Right lobe of liver (tissue), 6 donors: Measurements from ENCODE around the gene SH2B3. TPM values are rescaled to one million over a fixed set of nuclear protein-coding genes. Genes with fewer than 3 reads are reported as not detected.

Source experiments
- ATAC-seq, 4 donors: fragments of 200-7000 bp; cut with Tn5 transposase; one replicate each; pipeline ENCODE4 v1.9.1; 2020; ENCODE audit warnings: mild to moderate bottlenecking in 4 of 4, moderate library complexity in 4 of 4
- DNase-seq, 3 donors: peaks; one replicate each; pipeline ENCODE4 v3.0.0-alpha.2; 2020
- H3K27ac ChIP-seq, 3 donors: fragments of 200-600 bp; one replicate each; pipeline ENCODE4 v1.8.0; 2022
- H3K27me3 ChIP-seq, 2 donors: fragments of 200-600 bp; one replicate each; pipeline ENCODE4 v1.8.0; 2022
- H3K36me3 ChIP-seq, 4 donors: fragments of 200-600 bp; sonication (generic) in 1 of 4; one replicate each; pipeline versions ENCODE4 v1.5.1 to v1.8.0; 2017 to 2022; ENCODE audit warnings: control low read depth in 1 of 4
- H3K4me1 ChIP-seq, 4 donors: fragments of 200-600 bp; sonication (generic) in 1 of 4; one replicate each; pipeline versions ENCODE4 v1.5.1 to v1.8.0; 2017 to 2022; ENCODE audit warnings: control low read depth in 1 of 4
- H3K4me3 ChIP-seq, 3 donors: fragments of 200-600 bp; one replicate each; pipeline ENCODE4 v1.8.0; 2022
- H3K9me3 ChIP-seq, 4 donors: fragments of 200-600 bp; sonication (generic) in 1 of 4; one replicate each; pipeline versions ENCODE4 v1.5.1 to v1.8.0; 2017 to 2022; ENCODE audit warnings: control low read depth in 1 of 4
- POLR2A ChIP-seq: fragments of 450-650 bp; IDR thresholded peaks from one replicate; pipeline ENCODE4 v1.6.1; 2017; ENCODE audit warnings: antibody characterized with exemption, mild to moderate bottlenecking
- WGBS: methylation state at CpG from one replicate; pipeline ENCODE4 v1.1.6; 2018; ENCODE audit warnings: low coverage, low lambda C conversion rate; ENCODE audit not compliant: insufficient coverage; ENCODE audit errors: missing lambda C conversion rate; 5-methylcytosine and 5-hydroxymethylcytosine counted together
- intact Hi-C, 2 donors: fragments of 100-400 bp; cut with DNase I; formaldehyde crosslinking; loops; one replicate each; pipeline versions ENCODE4 v1.11.2 to v1.14.1; 2022
- total RNA-seq, 6 experiments: library from RNA; depleted of rRNA in 2 of 6; stranded (reverse); fragments of >200 nt in 2 of 6; fragmentation: NEBNext Ultra II Directional in 3 of 6; extraction: Animal tissue kit (Norgen Biotek cat#: 25700) in 3 of 6; gene quantifications; one replicate each; pipeline versions ENCODE4 v1.1.0 to v1.2.4, GENCODE V29; 2016 to 2023
- TF ChIP-seq, protein P1 (sequence below), 4 donors: fragments of 200-600 bp in 3 of 4; fragments of 450-650 bp in 1 of 4; IDR thresholded peaks; one replicate each; pipeline versions ENCODE4 v1.5.1 to v1.8.0; 2016 to 2022; ENCODE audit warnings: antibody characterized with exemption in 4 of 4, mild to moderate bottlenecking in 2 of 4
- donor health status: DM: no; HTN: yes; CAD: no.
- donor health status: DM: no; HTN: no; CAD: no.
- donor health status: DM: no; HTN: no; CAD: no.
- donor health status: DM: no; HTN: yes; CAD: no.
- donor health status: DM: no; HTN: yes; CAD: no.

Gene SH2B3
- total RNA-seq, 6 experiments from 2014 or later, result 6.7 to 43.5 (median 17.0) TPM

DNA sequence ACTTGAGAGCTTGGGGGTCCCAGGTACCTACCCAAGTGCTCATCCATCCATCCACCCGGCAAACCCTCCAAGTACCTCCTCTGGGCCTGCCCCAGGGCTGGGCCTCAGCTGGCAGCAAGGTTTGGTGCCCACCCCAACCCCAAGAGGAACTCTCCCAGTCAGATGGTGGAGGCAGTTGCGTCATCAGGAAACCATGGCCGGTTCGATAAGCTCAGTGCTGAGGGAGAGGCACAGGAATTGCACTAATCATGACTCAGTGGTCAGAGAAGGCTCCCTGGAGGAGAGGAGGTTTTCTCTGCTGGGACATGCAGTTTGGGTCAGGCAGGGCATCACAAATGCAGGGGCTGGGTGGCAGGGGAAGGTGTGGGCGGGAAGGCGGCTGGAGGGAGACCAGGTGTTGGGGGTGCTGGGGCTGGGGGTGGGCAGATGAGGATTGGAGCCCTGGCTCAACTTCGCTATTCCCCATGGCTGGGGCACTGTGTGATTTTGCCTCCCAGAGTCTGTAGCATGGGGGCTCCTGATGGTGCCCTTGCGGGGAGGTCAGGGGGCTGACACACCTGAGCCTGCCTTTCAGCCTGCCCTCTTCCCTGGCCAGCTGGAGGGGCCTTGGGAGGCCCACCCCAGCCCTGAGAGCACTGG lies 32.2 kb downstream of the SH2B3 start:
- intact Hi-C loops, result no loop called here
- no peaks in the 10 kb centered on the region for H3K36me3 ChIP-seq
- no peak overlapping the region for H3K4me3 ChIP-seq
- DNase-seq (peak in 1 of 3 donors; percentile 66), ATAC-seq (peak; percentile 12 to 33 (median 22))
- peak overlapping the region; percentile 8 to 46 (median 29) for H3K27ac ChIP-seq
- H3K27me3 ChIP-seq, result no peaks in the 10 kb centered on the region
- H3K9me3 ChIP-seq, result no peaks in the 10 kb centered on the region
- TF ChIP-seq, protein P1, sequence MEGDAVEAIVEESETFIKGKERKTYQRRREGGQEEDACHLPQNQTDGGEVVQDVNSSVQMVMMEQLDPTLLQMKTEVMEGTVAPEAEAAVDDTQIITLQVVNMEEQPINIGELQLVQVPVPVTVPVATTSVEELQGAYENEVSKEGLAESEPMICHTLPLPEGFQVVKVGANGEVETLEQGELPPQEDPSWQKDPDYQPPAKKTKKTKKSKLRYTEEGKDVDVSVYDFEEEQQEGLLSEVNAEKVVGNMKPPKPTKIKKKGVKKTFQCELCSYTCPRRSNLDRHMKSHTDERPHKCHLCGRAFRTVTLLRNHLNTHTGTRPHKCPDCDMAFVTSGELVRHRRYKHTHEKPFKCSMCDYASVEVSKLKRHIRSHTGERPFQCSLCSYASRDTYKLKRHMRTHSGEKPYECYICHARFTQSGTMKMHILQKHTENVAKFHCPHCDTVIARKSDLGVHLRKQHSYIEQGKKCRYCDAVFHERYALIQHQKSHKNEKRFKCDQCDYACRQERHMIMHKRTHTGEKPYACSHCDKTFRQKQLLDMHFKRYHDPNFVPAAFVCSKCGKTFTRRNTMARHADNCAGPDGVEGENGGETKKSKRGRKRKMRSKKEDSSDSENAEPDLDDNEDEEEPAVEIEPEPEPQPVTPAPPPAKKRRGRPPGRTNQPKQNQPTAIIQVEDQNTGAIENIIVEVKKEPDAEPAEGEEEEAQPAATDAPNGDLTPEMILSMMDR (IDR thresholded peaks at IDR 0.05), result no peak
- TF ChIP-seq POLR2A, result no peak
- H3K4me1 ChIP-seq, result peaks cover 0 to 31% (median 11%) of the 10 kb centered on the region in 4 donors
- WGBS, result no CpG with 5 or more reads among the region's 8 CpGs

DNA sequence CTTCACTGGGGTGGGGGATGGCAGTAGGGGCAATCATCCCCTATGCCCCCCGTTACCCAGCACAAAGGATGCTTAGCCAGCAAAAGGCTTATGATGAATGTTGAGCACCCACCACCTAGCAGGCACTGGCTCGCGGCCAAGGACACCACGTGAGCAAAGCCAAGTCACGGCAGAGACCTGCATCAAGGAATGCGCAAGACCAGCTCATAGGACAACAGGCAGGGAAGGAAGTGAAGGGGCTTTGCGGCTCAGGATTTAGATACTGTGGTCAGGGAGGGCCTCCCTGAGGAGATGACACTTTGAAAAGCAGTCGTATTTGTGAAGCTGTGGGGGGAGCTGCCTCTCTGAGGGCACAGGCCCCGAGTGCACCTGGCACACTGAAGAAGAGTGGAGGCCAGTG lies 32.8 kb downstream of the SH2B3 start:
- peaks cover 0 to 25% (median 9%) of the 10 kb centered on the region in 4 donors for H3K4me1 ChIP-seq
- no peaks in the 10 kb centered on the region for H3K27me3 ChIP-seq
- peak overlapping the region; percentile 29 to 46 (median 43) for H3K27ac ChIP-seq
- no peak for TF ChIP-seq POLR2A
- TF ChIP-seq, protein P1 (IDR thresholded peaks at IDR 0.05), result no peak
- DNase-seq, result no peak
- no peak for ATAC-seq
- H3K36me3 ChIP-seq, result no peaks in the 10 kb centered on the region
- H3K9me3 ChIP-seq, result no peaks in the 10 kb centered on the region
- no peak overlapping the region for H3K4me3 ChIP-seq
- intact Hi-C loops, result no loop called here
- WGBS, result 31% methylated on average over 8 of the region's 9 CpGs

DNA sequence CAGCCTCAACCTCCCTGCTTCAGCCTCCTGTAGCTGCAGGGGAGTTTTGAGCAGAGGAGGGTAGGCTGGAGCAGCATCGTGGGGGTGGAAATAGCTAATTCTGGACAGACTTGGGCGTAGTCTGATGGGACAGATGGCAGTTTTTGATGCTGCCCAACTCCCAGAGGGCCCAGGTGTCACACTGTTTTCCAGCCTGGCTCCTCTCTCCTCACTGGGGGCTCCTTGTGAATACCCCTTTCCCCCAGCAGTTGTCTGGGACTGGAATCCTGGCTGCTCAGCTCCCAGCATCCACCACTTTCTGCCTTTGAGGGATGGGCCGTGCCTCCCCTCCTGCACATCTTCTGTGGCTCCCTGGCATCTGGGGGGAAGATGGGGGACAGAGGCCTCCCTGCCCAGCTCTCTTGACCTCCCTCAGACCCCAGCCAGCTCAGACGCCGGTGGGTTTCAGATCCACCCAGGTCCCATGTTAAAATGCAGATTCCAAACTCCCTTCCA lies 34.0 kb downstream of the SH2B3 start:
- H3K27ac ChIP-seq, result peak overlapping the region in 1 of 3 donors; percentile 14
- H3K4me3 ChIP-seq, result no peak overlapping the region
- ATAC-seq (no peak), DNase-seq (no peak)
- H3K9me3 ChIP-seq, result no peaks in the 10 kb centered on the region
- H3K36me3 ChIP-seq, result no peaks in the 10 kb centered on the region
- intact Hi-C loops, result no loop called here
- WGBS, result 80% methylated on average over 2 of the region's 5 CpGs
- TF ChIP-seq POLR2A, result no peak
- TF ChIP-seq, protein P1 (IDR thresholded peaks at IDR 0.05), result no peak
- H3K27me3 ChIP-seq, result no peaks in the 10 kb centered on the region
- peaks cover 0 to 24% (median 9%) of the 10 kb centered on the region in 4 donors for H3K4me1 ChIP-seq

DNA sequence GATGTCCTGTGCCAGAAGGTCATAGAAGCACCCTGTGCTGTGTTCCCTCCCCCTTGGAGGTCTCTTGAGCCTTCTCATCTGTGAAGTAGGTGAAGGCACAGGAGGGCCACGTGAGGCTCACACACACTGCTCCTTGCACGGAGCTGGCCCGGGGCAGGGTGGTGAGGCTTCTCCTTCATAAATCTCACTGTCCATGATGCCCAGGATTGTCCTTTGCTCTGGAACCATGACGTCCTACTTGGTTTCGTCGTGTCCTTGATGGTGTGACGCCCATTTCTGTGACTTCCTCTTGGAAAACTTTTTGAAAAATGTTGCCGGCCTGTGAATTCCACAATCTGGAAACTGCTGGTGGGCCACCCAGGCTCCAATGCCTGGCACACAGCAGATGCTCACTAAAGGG lies 34.4 kb downstream of the SH2B3 start:
- no peaks in the 10 kb centered on the region for H3K36me3 ChIP-seq

More for the DNA sequence above, 34.4 kb downstream of the SH2B3 start:
- peak overlapping the region in 1 of 3 donors; percentile 14 for H3K27ac ChIP-seq
- no peaks in the 10 kb centered on the region for H3K27me3 ChIP-seq
- DNase-seq, result no peak
- no peaks in the 10 kb centered on the region for H3K9me3 ChIP-seq
- 14% methylated on average over 1 of the region's 8 CpGs for WGBS
- H3K4me3 ChIP-seq, result no peak overlapping the region
- no peak for ATAC-seq
- intact Hi-C loops, result no loop called here
- no peak for TF ChIP-seq POLR2A
- TF ChIP-seq, protein P1 (IDR thresholded peaks at IDR 0.05), result no peak
- peaks cover 0 to 24% (median 10%) of the 10 kb centered on the region in 4 donors for H3K4me1 ChIP-seq
